ENCODE measurements around the gene MPP7. TPM values are rescaled to one million over a fixed set of nuclear protein-coding genes. Genes with fewer than 3 reads are reported as not detected.

Gene MPP7
- total RNA-seq, 1 experiment from 2014 or later: 1.5 TPM

GRCh38 chr10:28315140-28315539 lies 12.3 kb upstream of the MPP7 start:
- intact Hi-C loops (cut with micrococcal nuclease; ENCODE audit: unreplicated experiment): no loop called here
- Histone ChIP-seq H3K27ac (ENCODE audit: low read depth, low read length, poor library complexity, severe bottlenecking) (no peak overlapping the region), H3K4me3 (ENCODE audit: low read depth, low read length, poor library complexity, severe bottlenecking) (no peak overlapping the region), H3K9me3 (ENCODE audit: low read depth, low read length, poor library complexity, severe bottlenecking) (no peaks in the 10 kb centered on the region), H3K4me1 (ENCODE audit: insufficient read depth, low read length, poor library complexity, severe bottlenecking) (no peaks in the 10 kb centered on the region), H3K36me3 (ENCODE audit: insufficient read depth, low read length, poor library complexity, severe bottlenecking) (no peaks in the 10 kb centered on the region), H3K27me3 (replicated peaks; ENCODE audit: insufficient read depth, low read depth, low read length, poor library complexity) (no peaks in the 10 kb centered on the region)
- POLR2A ChIA-PET (ENCODE audit: low non-redundant PET): no interaction called here
- no TSS peak for BruUV-seq (replicated peaks)
- CTCF ChIA-PET: no interaction called here
- no peak for DNase-seq (ENCODE audit: low spot score)
- no peak for TF ChIP-seq EZH2 (IDR thresholded peaks at IDR 0.05; ENCODE audit: borderline replicate concordance, low read depth, low read length, poor library complexity, severe bottlenecking)
- no peak for TF ChIP-seq CTCF (conservative IDR thresholded peaks at IDR 0.05; ENCODE audit: low read depth, low read length)

GRCh38 chr10:28314211-28314610 lies 11.3 kb upstream of the MPP7 start:
- no peak for TF ChIP-seq EZH2 (IDR thresholded peaks at IDR 0.05; ENCODE audit: borderline replicate concordance, low read depth, low read length, poor library complexity, severe bottlenecking)
- TF ChIP-seq CTCF (conservative IDR thresholded peaks at IDR 0.05; ENCODE audit: low read depth, low read length): no peak
- BruUV-seq (replicated peaks): no TSS peak
- CTCF ChIA-PET: no interaction called here

GRCh38 chr10:28312572-28312971 lies 9.7 kb upstream of the MPP7 start:
- Histone ChIP-seq H3K36me3 (ENCODE audit: insufficient read depth, low read length, poor library complexity, severe bottlenecking) (no peaks in the 10 kb centered on the region), H3K4me1 (ENCODE audit: insufficient read depth, low read length, poor library complexity, severe bottlenecking) (no peaks in the 10 kb centered on the region), H3K9me3 (ENCODE audit: low read depth, low read length, poor library complexity, severe bottlenecking) (no peaks in the 10 kb centered on the region), H3K27me3 (replicated peaks; ENCODE audit: insufficient read depth, low read depth, low read length, poor library complexity) (peaks cover 9% of the 10 kb centered on the region), H3K4me3 (ENCODE audit: low read depth, low read length, poor library complexity, severe bottlenecking) (no peak overlapping the region), H3K27ac (ENCODE audit: low read depth, low read length, poor library complexity, severe bottlenecking) (no peak overlapping the region)
- peak; percentile 60 for DNase-seq (ENCODE audit: low spot score)
- CTCF ChIA-PET: no interaction called here
- POLR2A ChIA-PET (ENCODE audit: low non-redundant PET): interaction anchor here (0.5 kb wide), 1 partner anchor 68 kb away, joined by 5 read pairs; no protein-coding TSS in a partner anchor
- intact Hi-C loops (cut with micrococcal nuclease; ENCODE audit: unreplicated experiment): no loop called here
- TF ChIP-seq EZH2 (IDR thresholded peaks at IDR 0.05; ENCODE audit: borderline replicate concordance, low read depth, low read length, poor library complexity, severe bottlenecking): no peak
- no peak for TF ChIP-seq CTCF (conservative IDR thresholded peaks at IDR 0.05; ENCODE audit: low read depth, low read length)
- no TSS peak for BruUV-seq (replicated peaks)

More at GRCh38 chr10:28314211-28314610, 11.3 kb upstream of the MPP7 start:
- POLR2A ChIA-PET (ENCODE audit: low non-redundant PET): no interaction called here
- H3K36me3 ChIP-seq (ENCODE audit: insufficient read depth, low read length, poor library complexity, severe bottlenecking): no peaks in the 10 kb centered on the region
- no peak overlapping the region for H3K27ac ChIP-seq (ENCODE audit: low read depth, low read length, poor library complexity, severe bottlenecking)
- no peaks in the 10 kb centered on the region for H3K4me1 ChIP-seq (ENCODE audit: insufficient read depth, low read length, poor library complexity, severe bottlenecking)
- DNase-seq (ENCODE audit: low spot score): peak; percentile 28
- no peaks in the 10 kb centered on the region for H3K27me3 ChIP-seq (replicated peaks; ENCODE audit: insufficient read depth, low read depth, low read length, poor library complexity)
- no peaks in the 10 kb centered on the region for H3K9me3 ChIP-seq (ENCODE audit: low read depth, low read length, poor library complexity, severe bottlenecking)
- intact Hi-C loops (cut with micrococcal nuclease; ENCODE audit: unreplicated experiment): no loop called here
- H3K4me3 ChIP-seq (ENCODE audit: low read depth, low read length, poor library complexity, severe bottlenecking): no peak overlapping the region
